ENCODE data around the gene GORAB.

DNA sequence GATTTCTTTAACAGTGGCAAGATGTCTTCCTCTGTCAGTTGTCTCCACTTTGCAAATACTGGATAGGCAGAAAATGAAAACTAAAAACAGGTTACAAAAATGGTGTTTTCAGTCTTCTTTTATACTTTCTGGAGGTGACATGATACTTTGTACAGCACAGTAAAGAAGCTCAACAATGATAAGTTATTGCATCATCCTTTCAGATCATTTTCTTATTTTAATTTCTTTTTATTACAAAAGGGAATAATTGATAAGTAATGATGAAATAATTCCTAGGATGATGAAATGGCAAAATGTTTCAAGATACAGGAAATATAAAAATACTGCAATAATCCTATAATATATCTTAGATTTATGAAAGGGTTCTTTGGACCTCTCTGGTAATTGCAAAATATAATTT lies 16.5 kb downstream of the GORAB start:
- TF ChIP-seq, protein P1, sequence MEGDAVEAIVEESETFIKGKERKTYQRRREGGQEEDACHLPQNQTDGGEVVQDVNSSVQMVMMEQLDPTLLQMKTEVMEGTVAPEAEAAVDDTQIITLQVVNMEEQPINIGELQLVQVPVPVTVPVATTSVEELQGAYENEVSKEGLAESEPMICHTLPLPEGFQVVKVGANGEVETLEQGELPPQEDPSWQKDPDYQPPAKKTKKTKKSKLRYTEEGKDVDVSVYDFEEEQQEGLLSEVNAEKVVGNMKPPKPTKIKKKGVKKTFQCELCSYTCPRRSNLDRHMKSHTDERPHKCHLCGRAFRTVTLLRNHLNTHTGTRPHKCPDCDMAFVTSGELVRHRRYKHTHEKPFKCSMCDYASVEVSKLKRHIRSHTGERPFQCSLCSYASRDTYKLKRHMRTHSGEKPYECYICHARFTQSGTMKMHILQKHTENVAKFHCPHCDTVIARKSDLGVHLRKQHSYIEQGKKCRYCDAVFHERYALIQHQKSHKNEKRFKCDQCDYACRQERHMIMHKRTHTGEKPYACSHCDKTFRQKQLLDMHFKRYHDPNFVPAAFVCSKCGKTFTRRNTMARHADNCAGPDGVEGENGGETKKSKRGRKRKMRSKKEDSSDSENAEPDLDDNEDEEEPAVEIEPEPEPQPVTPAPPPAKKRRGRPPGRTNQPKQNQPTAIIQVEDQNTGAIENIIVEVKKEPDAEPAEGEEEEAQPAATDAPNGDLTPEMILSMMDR (IDR thresholded peaks at IDR 0.05) = no peak
- TF ChIP-seq HDAC2 (IDR thresholded peaks at IDR 0.05) (no peak), MYC (IDR thresholded peaks at IDR 0.05; ENCODE audit: borderline replicate concordance, low read length) (no peak), POLR2A (IDR thresholded peaks at IDR 0.05; ENCODE audit: low read length) (no peak), CBX2 (IDR thresholded peaks at IDR 0.05; ENCODE audit: borderline replicate concordance, low read depth) (no peak), RNF2 (IDR thresholded peaks at IDR 0.05; ENCODE audit: borderline replicate concordance, low read depth) (no peak)
